ENCODE data around the gene KHDC1.

DNA sequence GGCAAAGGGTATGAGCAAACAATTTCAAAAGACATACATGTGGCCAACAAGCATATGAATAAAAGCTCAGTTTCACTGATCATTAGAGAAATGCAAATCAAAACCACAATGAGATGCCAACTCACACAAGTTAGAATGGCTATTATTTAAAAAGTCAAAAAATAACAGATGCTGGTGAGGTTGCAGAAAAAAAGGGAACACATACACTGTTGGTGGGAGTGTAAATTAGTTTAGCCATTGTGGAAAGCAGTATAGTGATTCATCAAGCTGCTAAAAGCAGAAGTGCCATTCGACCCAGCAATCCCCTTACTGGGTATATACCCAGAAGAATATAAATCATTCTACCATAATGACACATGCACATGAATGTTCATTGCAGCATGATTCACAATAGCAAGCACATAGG lies 31.0 kb downstream of the KHDC1 start:
- TF ChIP-seq, protein P1, sequence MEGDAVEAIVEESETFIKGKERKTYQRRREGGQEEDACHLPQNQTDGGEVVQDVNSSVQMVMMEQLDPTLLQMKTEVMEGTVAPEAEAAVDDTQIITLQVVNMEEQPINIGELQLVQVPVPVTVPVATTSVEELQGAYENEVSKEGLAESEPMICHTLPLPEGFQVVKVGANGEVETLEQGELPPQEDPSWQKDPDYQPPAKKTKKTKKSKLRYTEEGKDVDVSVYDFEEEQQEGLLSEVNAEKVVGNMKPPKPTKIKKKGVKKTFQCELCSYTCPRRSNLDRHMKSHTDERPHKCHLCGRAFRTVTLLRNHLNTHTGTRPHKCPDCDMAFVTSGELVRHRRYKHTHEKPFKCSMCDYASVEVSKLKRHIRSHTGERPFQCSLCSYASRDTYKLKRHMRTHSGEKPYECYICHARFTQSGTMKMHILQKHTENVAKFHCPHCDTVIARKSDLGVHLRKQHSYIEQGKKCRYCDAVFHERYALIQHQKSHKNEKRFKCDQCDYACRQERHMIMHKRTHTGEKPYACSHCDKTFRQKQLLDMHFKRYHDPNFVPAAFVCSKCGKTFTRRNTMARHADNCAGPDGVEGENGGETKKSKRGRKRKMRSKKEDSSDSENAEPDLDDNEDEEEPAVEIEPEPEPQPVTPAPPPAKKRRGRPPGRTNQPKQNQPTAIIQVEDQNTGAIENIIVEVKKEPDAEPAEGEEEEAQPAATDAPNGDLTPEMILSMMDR (conservative IDR thresholded peaks at IDR 0.05), result no peak
- no peak for TF ChIP-seq EZH2 (IDR thresholded peaks at IDR 0.05; ENCODE audit: low read depth)
